Measurements from ENCODE around the gene SFMBT1. TPM values are rescaled to one million over a fixed set of nuclear protein-coding genes. Genes with fewer than 3 reads are reported as not detected.

Gene SFMBT1
- total RNA-seq, 2 experiments from 2014 or later: 31.1 to 33.3 TPM

DNA sequence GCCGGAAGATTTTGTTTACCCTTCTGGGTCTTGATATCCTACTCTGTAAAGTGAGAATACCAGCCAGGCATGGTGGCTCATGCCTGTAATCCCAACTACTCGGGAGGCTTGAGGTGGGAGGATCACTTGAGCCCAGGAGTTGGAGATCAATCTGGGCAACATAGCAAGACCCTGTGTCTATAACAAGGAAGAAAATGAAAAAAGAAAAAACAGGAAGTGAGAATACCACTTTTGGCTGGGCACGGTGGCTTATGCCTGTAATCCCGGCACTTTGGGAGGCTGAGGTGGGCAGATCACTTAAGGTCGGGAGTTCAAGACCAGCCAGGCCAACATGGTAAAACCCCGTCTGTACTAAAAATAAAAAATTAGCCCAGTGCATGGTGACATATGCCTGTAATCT is 36.9 kb downstream of the SFMBT1 start:
- peaks cover 13% of the 10 kb centered on the region for H3K36me3 Mint-ChIP-seq (ENCODE audit: low read depth)
- no peak for ATAC-seq
- POLR2A ChIA-PET: no interaction called here

DNA sequence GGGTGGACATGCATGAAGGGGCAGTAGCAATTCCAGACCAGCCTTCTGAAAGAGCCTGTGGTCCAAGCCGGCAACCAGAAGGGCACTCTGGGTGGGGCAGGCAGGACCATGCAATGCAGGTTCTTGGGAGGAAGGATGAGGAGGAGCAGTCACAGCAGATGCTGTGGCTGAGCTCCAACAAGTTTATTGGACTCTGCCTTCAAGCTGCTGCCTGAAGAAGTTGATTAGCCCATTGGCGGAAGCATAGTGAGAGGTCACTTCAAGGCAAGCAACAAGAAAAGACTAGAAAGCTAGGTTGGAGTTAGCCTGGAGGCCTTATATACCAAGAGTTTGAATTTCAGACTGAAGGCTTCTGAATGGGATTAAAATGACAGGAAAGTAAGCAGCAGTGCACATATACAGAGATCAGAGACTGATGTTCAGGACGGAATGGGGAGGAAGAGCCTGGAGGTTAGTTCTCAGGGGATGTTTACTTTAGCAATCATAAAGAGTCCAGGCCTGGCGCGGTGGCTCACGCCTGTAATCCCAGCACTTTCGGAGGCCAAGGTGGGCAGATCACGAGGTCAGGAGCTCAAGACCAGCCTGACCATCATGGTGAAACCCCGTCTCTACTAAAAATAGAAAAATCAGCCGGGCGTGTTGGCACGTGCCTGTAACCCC is 39.9 kb downstream of the SFMBT1 start:
- H3K36me3 Mint-ChIP-seq (ENCODE audit: low read depth): peaks cover 7% of the 10 kb centered on the region
- ChIA-PET CTCF (interaction anchor here (1.3 kb wide), 1 partner anchor 14 kb away, joined by 5 read pairs; no protein-coding TSS in a partner anchor), POLR2A (no interaction called here)
- ATAC-seq: no peak
- no peak overlapping the region for H3K4me3 Mint-ChIP-seq
- H3K27ac Mint-ChIP-seq: no peak overlapping the region
- H3K27me3 Mint-ChIP-seq (ENCODE audit: low read depth): no peaks in the 10 kb centered on the region
- H3K9me3 Mint-ChIP-seq (ENCODE audit: insufficient read depth): no peaks in the 10 kb centered on the region
- H3K4me1 Mint-ChIP-seq (ENCODE audit: low read depth): peaks cover 11% of the 10 kb centered on the region
- no peak for DNase-seq

More for the DNA sequence above, 36.9 kb downstream of the SFMBT1 start:
- Mint-ChIP-seq H3K27ac (no peak overlapping the region), H3K9me3 (ENCODE audit: insufficient read depth) (no peaks in the 10 kb centered on the region), H3K4me3 (no peak overlapping the region), H3K4me1 (ENCODE audit: low read depth) (peaks cover 13% of the 10 kb centered on the region), H3K27me3 (ENCODE audit: low read depth) (no peaks in the 10 kb centered on the region)
- no peak for DNase-seq
- CTCF ChIA-PET: no interaction called here

DNA sequence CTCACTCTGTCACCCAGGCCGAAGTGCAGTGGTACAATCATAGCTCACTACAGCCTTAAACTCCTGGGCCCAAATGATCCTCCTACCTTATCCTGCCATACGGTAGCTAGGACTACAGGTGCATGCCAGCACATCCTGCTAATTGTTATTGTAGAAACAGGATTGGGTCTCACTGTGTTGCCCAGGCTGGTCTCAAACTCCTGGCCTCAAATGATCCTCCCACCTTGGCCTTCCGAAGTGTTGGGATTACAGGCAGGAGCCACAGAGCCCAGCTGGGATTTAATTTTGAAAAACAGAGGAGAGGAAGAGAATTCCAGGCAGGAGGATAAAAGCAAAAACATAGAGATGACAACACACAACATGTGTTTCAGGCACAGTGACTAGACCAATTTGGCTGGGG is 40.5 kb downstream of the SFMBT1 start:
- no peak overlapping the region for H3K27ac Mint-ChIP-seq
- ChIA-PET POLR2A (interaction anchor here (0.6 kb wide), 1 partner anchor 108 kb away, joined by 3 read pairs; the partner anchor contains the start of gene STIMATE), CTCF (no interaction called here)
- DNase-seq (no peak), ATAC-seq (no peak)
- peaks cover 9% of the 10 kb centered on the region for H3K4me1 Mint-ChIP-seq (ENCODE audit: low read depth)
- peaks cover 7% of the 10 kb centered on the region for H3K36me3 Mint-ChIP-seq (ENCODE audit: low read depth)
- no peaks in the 10 kb centered on the region for H3K9me3 Mint-ChIP-seq (ENCODE audit: insufficient read depth)
- no peak overlapping the region for H3K4me3 Mint-ChIP-seq
- H3K27me3 Mint-ChIP-seq (ENCODE audit: low read depth): no peaks in the 10 kb centered on the region

DNA sequence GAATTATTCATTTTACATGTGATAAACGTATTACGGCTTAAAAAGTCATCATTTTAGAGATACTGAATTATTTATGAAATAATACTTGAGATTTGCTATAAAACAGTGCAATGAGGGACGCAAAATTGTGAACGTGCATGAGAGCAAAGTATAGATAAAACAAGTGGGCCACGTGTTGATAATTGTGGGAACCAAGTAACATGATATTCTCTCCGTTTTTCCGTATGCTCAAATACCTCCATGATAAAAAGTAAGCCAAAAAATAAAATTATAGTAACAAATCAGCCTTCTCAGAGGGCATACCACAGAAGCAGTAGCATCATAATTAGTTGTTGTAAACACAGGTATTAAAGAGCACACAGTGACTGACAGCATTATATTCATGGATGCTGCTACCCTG is 42.6 kb downstream of the SFMBT1 start:
- Mint-ChIP-seq H3K27me3 (ENCODE audit: low read depth) (no peaks in the 10 kb centered on the region), H3K27ac (no peak overlapping the region), H3K4me1 (ENCODE audit: low read depth) (peaks cover 2% of the 10 kb centered on the region), H3K36me3 (ENCODE audit: low read depth) (peaks cover 7% of the 10 kb centered on the region), H3K9me3 (ENCODE audit: insufficient read depth) (no peaks in the 10 kb centered on the region), H3K4me3 (no peak overlapping the region)
- DNase-seq (no peak), ATAC-seq (no peak)
- POLR2A ChIA-PET: no interaction called here
- CTCF ChIA-PET: no interaction called here

DNA sequence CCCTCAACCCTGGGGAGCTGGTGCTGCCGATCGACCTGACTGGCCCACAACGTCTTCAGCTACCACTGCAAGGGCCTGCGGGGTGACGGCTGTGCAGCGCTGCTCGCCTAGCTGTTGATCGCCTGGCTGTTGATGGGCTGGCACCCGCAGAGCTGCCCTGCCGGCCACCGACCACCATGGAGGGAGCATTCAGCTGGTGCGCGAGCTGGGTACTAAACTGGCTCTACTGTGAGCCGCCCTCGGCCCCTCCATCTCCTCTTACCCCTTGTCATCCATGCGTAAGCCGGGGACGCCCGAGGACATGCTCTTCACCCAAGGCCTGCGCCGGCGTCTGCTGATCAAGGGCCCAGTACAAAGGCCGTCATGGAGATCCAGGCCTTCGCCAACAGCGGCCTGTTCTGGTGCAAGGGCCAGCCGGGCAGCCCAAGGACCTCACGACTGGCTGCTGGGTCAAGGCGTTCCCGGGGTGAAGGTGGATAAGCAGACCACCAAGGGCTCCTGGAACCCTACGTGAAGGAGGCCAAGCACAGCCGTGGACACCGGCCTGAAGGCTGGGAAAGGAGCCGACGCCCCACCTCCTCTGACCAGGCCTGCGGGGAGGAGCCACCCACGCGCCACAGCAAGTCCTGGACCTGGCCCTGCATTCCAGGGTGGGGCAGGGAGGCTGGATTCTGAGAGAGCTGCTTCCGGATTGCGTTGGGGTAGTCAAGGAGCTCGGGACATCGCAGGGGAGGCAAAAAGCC is 46.9 kb downstream of the SFMBT1 start:
- H3K9me3 Mint-ChIP-seq (ENCODE audit: insufficient read depth): no peaks in the 10 kb centered on the region
- H3K4me1 Mint-ChIP-seq (ENCODE audit: low read depth): peaks cover 2% of the 10 kb centered on the region
- no peaks in the 10 kb centered on the region for H3K27me3 Mint-ChIP-seq (ENCODE audit: low read depth)
- peaks cover 11% of the 10 kb centered on the region for H3K36me3 Mint-ChIP-seq (ENCODE audit: low read depth)
- DNase-seq: no peak
- ATAC-seq: no peak
- POLR2A ChIA-PET: interaction anchor here (1.5 kb wide), 1 partner anchor 15 kb away, joined by 3 read pairs; no protein-coding TSS in a partner anchor
- H3K27ac Mint-ChIP-seq: no peak overlapping the region
- CTCF ChIA-PET: no interaction called here
- H3K4me3 Mint-ChIP-seq: no peak overlapping the region

DNA sequence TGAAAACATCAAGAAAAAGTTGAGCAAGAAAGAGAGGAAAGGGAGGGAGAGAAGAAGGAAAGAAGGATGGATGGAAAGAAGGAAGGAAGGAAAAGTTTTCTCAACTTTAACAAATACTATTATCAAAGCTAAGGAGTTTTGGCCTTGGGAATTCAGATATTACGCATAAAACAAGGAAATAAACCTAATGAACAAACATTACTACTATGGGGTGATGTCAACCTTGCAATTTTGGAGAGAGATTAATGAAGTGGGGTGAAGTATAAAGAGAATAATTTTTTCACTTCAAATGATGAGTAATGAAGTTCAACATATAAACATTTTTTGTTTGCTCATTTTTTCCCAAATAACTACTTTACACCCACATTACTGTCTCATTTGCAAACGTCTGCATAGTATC is 55.2 kb downstream of the SFMBT1 start:
- CTCF ChIA-PET: no interaction called here

DNA sequence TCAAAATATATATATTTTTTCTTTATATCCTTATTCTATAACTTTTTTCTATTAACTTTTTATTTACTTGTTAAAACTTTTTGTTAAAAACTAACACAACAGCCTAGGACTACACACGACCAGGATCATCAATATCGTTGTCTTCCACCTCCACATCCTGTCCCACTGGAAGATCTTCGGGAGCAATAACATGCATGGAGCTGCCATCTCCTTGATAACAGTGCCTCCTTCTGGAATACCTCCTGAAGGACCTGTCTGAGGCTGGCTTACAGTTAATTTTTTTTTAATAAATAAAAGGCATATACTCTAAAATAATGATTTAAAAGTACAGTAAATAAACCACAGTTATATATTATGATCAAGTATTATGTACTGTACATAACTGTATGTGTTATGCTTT is 58.9 kb downstream of the SFMBT1 start:
- ATAC-seq (no peak), DNase-seq (no peak)
- Mint-ChIP-seq H3K9me3 (ENCODE audit: insufficient read depth) (no peaks in the 10 kb centered on the region), H3K27me3 (ENCODE audit: low read depth) (no peaks in the 10 kb centered on the region), H3K27ac (no peak overlapping the region), H3K36me3 (ENCODE audit: low read depth) (peaks cover 4% of the 10 kb centered on the region), H3K4me1 (ENCODE audit: low read depth) (peaks cover 27% of the 10 kb centered on the region), H3K4me3 (no peak overlapping the region)
- ChIA-PET POLR2A (no interaction called here), CTCF (interaction anchor here (1.3 kb wide), 1 partner anchor 123 kb away, joined by 3 read pairs; no protein-coding TSS in a partner anchor)

More for the DNA sequence above, 55.2 kb downstream of the SFMBT1 start:
- Mint-ChIP-seq H3K9me3 (ENCODE audit: insufficient read depth) (no peaks in the 10 kb centered on the region), H3K4me3 (no peak overlapping the region), H3K27ac (no peak overlapping the region), H3K27me3 (ENCODE audit: low read depth) (no peaks in the 10 kb centered on the region), H3K4me1 (ENCODE audit: low read depth) (peaks cover 2% of the 10 kb centered on the region), H3K36me3 (ENCODE audit: low read depth) (no peaks in the 10 kb centered on the region)
- DNase-seq (no peak), ATAC-seq (no peak)
- POLR2A ChIA-PET: no interaction called here

DNA sequence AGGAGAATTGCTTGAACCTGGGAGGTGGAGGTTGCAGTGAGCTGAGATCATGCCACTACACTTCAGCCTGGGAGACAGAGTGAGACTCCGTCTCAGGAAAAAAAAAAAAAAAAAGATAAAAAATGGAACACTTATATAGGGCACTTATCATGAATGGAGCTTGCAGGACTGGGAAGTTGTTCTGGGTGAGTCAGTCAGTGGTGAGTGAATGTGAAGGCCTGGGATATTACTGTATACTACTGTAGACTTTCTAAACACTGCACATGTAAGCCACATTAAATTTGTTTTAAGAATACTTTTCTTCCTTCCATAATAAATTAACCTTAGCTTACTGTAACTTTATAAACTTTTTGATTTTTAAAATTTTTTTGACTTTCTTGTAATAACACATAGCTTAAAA is 59.8 kb downstream of the SFMBT1 start:
- H3K4me1 Mint-ChIP-seq (ENCODE audit: low read depth): peaks cover 29% of the 10 kb centered on the region
- no peak overlapping the region for H3K4me3 Mint-ChIP-seq
- no peaks in the 10 kb centered on the region for H3K9me3 Mint-ChIP-seq (ENCODE audit: insufficient read depth)
- DNase-seq: no peak
- no peak for ATAC-seq
- POLR2A ChIA-PET: no interaction called here
- CTCF ChIA-PET: interaction anchor here (0.8 to 1.3 kb wide), 5 partner anchors 24 to 140 kb away, joined by 3 to 4 read pairs (median 3); no protein-coding TSS in a partner anchor
- peaks cover 10% of the 10 kb centered on the region for H3K36me3 Mint-ChIP-seq (ENCODE audit: low read depth)
- no peak overlapping the region for H3K27ac Mint-ChIP-seq
- no peaks in the 10 kb centered on the region for H3K27me3 Mint-ChIP-seq (ENCODE audit: low read depth)

DNA sequence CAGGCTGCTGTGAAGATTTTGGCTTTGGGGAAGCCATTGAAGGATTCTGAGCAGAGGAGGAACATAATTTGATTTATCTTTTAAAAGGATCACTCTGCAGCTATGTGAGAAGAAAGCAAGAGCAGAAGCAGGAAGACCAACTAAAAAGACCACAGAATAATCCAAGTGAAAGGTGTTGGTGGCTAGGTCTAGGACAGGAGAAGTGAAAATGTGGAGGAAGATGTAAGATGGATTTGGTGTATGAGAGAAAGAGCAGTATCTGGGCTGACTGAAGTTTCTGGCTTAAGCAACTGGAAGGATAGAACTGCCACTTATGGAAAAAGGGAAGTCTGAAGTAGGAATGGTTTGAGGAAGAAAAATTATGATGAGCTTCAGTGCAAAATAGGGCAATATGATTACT is 62.0 kb downstream of the SFMBT1 start:
- H3K27me3 Mint-ChIP-seq (ENCODE audit: low read depth): no peaks in the 10 kb centered on the region
- peaks cover 15% of the 10 kb centered on the region for H3K36me3 Mint-ChIP-seq (ENCODE audit: low read depth)
- ATAC-seq (peak; percentile 56), DNase-seq (no peak)
- H3K27ac Mint-ChIP-seq: peak overlapping the region; percentile 77
- H3K4me1 Mint-ChIP-seq (ENCODE audit: low read depth): peaks cover 32% of the 10 kb centered on the region
- H3K9me3 Mint-ChIP-seq (ENCODE audit: insufficient read depth): no peaks in the 10 kb centered on the region
- H3K4me3 Mint-ChIP-seq: peak overlapping the region; percentile 34
- CTCF ChIA-PET: interaction anchor here (0.6 to 1.4 kb wide), 6 partner anchors 9 to 145 kb away, joined by 3 to 5 read pairs (median 3); no protein-coding TSS in a partner anchor
- POLR2A ChIA-PET: interaction anchor here (1.3 kb wide), 1 partner anchor 14 kb away, joined by 3 read pairs; no protein-coding TSS in a partner anchor

DNA sequence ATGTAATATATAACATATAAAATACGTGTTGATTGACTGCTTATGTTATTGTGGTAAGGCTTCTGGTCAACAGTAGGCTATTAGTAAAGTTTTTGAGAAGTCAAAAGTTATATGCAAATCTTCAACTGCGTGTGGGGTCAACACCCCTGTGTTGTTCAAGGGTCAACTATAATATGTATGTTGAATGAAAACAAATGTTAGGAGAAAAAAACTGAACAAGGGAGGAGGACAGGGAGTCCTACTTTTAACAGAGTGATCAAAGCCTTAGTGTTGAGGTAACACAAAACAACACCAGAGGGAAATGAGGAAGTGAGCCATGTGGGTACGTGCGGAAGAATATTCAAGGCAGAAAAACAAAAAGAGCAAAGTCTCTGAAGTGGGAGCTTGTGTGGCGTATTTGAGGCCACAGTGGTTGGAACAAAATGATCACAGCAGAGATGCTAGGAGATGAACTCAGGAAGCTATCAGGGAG is 62.5 kb downstream of the SFMBT1 start:
- no peaks in the 10 kb centered on the region for H3K9me3 Mint-ChIP-seq (ENCODE audit: insufficient read depth)
- ChIA-PET POLR2A (interaction anchor here (1.3 kb wide), 1 partner anchor 15 kb away, joined by 3 read pairs; no protein-coding TSS in a partner anchor), CTCF (interaction anchor here (1.0 to 1.2 kb wide), 4 partner anchors 38 to 144 kb away, joined by 3 to 4 read pairs (median 3); no protein-coding TSS in a partner anchor)
- DNase-seq: peak; percentile 85
- peak; percentile 92 for ATAC-seq
- H3K4me3 Mint-ChIP-seq: peak overlapping the region; percentile 34
- H3K27ac Mint-ChIP-seq: peak overlapping the region; percentile 77
- H3K36me3 Mint-ChIP-seq (ENCODE audit: low read depth): peaks cover 15% of the 10 kb centered on the region
- H3K4me1 Mint-ChIP-seq (ENCODE audit: low read depth): peaks cover 32% of the 10 kb centered on the region
- H3K27me3 Mint-ChIP-seq (ENCODE audit: low read depth): no peaks in the 10 kb centered on the region

DNA sequence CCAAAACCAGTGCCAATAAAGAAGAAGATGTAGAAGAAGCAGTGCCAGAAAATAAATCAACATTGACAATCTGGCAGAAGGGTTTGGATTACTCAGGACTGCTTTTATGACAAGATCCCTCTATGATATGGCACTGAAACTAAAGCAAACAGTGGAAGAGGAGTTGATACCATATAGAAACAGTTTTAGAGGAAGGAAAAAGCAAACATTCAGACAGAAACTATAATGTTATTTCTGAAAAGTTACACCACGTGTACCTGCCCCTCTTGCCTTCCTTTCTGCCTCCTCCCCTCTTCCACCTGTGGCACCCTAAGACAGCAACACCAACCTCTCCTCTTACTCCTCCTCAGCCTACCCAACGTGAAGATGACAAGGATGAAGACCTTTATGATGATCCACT is 63.0 kb downstream of the SFMBT1 start:
- DNase-seq: no peak

More for the DNA sequence above, 63.0 kb downstream of the SFMBT1 start:
- POLR2A ChIA-PET: no interaction called here
- no peaks in the 10 kb centered on the region for H3K27me3 Mint-ChIP-seq (ENCODE audit: low read depth)
- peak; percentile 28 for ATAC-seq
- peaks cover 15% of the 10 kb centered on the region for H3K36me3 Mint-ChIP-seq (ENCODE audit: low read depth)
- peak overlapping the region; percentile 78 for H3K27ac Mint-ChIP-seq
- CTCF ChIA-PET: interaction anchor here (1.2 kb wide), 1 partner anchor 39 kb away, joined by 4 read pairs; no protein-coding TSS in a partner anchor
- peaks cover 32% of the 10 kb centered on the region for H3K4me1 Mint-ChIP-seq (ENCODE audit: low read depth)
- no peaks in the 10 kb centered on the region for H3K9me3 Mint-ChIP-seq (ENCODE audit: insufficient read depth)
- H3K4me3 Mint-ChIP-seq: no peak overlapping the region

All from activated CD8-positive, alpha-beta T cell treated with anti-CD3 and anti-CD28 coated beads, Interleukin-2, amount 10 ng/mL, durations not matched to agents 7 days and 5 days (primary cell).